Cardiac fibroblast (primary cell): Measurements from ENCODE around the gene CYP4F2.

ENCODE experiments used
- DNase-seq, 2 donors: peaks; one replicate each; pipeline versions ENCODE4 v3.0.0 to v3.0.0-alpha.2; 2010; ENCODE audit warnings: low read depth in 2 of 2
- H3K4me3 ChIP-seq, 2 donors: replicated peaks in 1 of 2; 1 replicate in 1 of 2; 2 replicates in 1 of 2; pipeline ENCODE4 v1.5.1; 2011; ENCODE audit warnings: low read depth in 2 of 2, low read length in 2 of 2, mild to moderate bottlenecking in 2 of 2, moderate library complexity in 1 of 2
- TF ChIP-seq, protein P1 (sequence below): IDR thresholded peaks from one replicate; pipeline ENCODE4 v1.5.1; 2011; ENCODE audit warnings: low read depth, mild to moderate bottlenecking, low read length, inconsistent platforms

CYP4F2 gene, protein sequence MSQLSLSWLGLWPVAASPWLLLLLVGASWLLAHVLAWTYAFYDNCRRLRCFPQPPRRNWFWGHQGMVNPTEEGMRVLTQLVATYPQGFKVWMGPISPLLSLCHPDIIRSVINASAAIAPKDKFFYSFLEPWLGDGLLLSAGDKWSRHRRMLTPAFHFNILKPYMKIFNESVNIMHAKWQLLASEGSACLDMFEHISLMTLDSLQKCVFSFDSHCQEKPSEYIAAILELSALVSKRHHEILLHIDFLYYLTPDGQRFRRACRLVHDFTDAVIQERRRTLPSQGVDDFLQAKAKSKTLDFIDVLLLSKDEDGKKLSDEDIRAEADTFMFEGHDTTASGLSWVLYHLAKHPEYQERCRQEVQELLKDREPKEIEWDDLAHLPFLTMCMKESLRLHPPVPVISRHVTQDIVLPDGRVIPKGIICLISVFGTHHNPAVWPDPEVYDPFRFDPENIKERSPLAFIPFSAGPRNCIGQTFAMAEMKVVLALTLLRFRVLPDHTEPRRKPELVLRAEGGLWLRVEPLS

DNA sequence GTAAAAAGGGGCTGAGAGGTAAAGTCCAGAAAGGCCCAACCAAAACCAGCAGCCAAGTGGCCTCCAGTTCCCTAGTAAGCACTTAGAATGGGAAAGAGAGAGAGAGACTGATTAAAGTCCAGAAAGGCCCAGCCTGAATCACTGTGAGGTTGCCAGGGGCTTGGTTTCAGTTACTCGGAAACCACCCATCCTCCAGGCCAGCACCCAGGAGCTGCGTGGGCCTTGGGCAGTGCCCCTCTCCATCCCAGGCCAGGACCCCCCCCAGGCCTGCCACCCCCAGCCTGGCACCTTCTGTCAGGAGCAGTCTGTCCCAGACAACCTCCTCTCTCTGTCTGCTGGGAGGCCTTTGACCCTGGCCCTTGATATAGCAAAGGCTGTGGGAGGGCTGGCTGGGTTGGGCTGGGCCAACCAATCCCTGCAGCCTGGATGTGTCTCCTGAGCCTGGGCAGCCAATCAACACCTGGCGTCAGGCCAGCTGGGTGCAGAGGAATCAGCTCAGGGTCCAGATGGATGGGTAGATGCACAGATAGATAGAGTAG lies at the start of gene CYP4F2:
TSS of gene CYP4F2 (minus strand) at position 337 of the 539 bp plus-strand sequence. CDS start 463 bp downstream, outside the sequence.
- TF ChIP-seq, protein P1, sequence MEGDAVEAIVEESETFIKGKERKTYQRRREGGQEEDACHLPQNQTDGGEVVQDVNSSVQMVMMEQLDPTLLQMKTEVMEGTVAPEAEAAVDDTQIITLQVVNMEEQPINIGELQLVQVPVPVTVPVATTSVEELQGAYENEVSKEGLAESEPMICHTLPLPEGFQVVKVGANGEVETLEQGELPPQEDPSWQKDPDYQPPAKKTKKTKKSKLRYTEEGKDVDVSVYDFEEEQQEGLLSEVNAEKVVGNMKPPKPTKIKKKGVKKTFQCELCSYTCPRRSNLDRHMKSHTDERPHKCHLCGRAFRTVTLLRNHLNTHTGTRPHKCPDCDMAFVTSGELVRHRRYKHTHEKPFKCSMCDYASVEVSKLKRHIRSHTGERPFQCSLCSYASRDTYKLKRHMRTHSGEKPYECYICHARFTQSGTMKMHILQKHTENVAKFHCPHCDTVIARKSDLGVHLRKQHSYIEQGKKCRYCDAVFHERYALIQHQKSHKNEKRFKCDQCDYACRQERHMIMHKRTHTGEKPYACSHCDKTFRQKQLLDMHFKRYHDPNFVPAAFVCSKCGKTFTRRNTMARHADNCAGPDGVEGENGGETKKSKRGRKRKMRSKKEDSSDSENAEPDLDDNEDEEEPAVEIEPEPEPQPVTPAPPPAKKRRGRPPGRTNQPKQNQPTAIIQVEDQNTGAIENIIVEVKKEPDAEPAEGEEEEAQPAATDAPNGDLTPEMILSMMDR, result no peak

DNA sequence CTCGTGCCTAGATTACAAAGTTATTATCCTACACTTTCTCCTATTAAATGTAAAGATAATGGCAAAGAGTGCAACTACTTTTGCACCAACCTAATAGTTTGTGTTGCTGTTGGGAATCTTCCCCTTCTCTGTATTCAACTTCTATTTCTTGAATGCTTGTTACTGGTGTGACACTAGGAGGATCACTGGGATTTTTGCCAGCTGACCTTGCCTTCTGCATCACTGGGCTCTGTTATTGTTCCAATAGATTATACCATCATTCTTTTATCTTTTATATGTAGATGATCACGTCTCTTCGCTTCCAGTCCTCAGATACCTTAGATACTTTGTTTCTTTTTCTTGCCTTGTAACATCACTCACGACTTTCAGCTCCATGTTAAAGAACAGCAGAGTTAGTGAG lies 47.4 kb upstream of the CYP4F2 start:
- H3K4me3 ChIP-seq, result no peak overlapping the region
- TF ChIP-seq, protein P1, result no peak
- DNase-seq, result no peak

More for the DNA sequence above, at the start of gene CYP4F2:
- no peak for DNase-seq
- H3K4me3 ChIP-seq, result no peak within 1 kb of the TSS

DNA sequence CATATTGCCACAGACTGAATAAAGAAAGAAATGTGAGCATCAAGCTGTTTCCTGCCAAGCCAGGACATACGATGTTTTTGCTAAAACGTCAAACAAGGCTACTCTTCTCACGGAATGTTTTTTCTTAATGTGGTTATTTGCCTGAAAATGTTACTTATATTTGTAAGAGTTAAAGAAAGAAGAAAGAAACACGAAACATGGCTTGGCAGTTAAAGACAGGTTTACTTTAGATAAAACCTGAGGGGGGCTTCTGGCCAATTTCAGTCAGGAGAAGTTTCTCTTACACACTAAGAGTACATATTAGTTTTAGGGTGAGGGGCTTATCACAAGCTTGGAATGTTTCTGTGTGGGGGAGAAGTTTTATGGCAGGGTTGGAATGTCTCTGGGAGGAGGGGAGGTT lies 46.5 kb upstream of the CYP4F2 start:
- TF ChIP-seq, protein P1, result no peak

DNA sequence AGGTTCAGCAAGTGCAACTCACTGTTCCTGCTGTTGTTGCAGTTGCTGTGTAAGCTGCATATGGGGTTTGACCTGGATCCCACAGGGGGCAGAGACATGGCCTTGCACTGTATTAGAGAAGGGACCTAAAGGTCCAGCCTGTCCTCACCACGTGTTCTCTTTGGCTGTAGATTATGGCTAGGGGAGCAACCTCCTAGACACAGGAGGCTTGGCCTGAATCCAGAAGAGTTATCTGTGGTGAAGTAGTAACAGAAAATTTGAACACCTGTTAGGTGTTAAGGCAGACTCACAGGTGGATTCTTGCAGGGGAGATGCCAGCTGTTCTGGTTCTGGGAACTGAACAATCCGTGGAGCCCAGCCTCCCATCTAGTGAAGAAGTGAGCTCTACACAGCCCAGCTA lies 39.9 kb upstream of the CYP4F2 start:
- TF ChIP-seq, protein P1, result no peak
- no peak for DNase-seq
- no peak overlapping the region for H3K4me3 ChIP-seq

More for the DNA sequence above, 46.5 kb upstream of the CYP4F2 start:
- no peak overlapping the region for H3K4me3 ChIP-seq
- no peak for DNase-seq

DNA sequence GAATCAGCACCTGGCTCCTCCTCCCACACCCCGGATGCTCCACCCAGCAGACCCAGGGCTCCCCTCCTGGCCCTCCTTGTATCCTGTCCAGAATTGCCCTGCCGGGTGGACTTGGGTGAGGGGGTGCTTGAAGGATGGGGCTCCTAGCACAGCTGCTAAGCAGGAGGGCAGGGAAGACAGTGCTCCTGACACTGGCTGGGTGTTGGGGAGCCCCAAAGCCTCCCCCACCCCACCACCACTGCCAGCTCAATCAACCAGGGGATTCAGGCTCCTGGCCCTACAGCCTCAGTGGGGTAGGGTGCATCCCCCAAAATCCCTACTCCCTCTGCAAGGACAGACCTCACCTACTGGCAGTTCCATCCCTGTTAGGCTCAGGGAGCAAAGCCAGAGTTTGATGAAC lies 39.1 kb upstream of the CYP4F2 start:
- TF ChIP-seq, protein P1, result no peak
- H3K4me3 ChIP-seq, result no peak overlapping the region
- DNase-seq, result no peak

DNA sequence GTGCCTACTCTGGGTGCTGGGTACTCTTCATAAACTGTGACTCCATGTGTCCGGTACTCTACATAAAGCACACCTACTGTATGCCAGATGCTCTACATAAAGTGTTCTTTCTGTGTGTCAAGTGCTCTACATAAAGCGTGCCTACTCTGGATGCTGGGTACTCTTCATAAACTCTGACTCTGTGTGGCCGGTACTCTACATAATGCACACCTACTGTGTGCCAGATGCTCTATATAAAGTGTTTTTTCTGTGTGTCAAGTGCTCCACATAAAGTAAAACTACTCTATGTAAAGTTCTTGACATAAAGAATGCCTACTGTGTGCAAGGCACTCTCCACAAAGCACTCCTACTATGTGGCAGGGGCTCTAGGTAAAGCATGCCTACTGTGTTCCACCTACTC lies 38.3 kb upstream of the CYP4F2 start:
- DNase-seq, result no peak
- no peak overlapping the region for H3K4me3 ChIP-seq
- TF ChIP-seq, protein P1, result no peak
